BLaER1 treated with 17β-estradiol and CSF1 and Interleukin-3, amounts not matched to agents 10 nM and 100 nM (cell line): ENCODE results near the gene ARID5A.

Experiments used
- H3K27ac ChIP-seq, 11 experiments: shearing (Covaris generic); formaldehyde crosslinking; 2 replicates each; pipeline ENCODE4 v1.8.1; 2022
- H3K27me3 ChIP-seq, 11 experiments: shearing (Covaris generic); formaldehyde crosslinking; 2 replicates each; pipeline ENCODE4 v1.8.1; 2022
- H3K36me3 ChIP-seq, 11 experiments: shearing (Covaris generic); formaldehyde crosslinking; 2 replicates each; pipeline ENCODE4 v1.8.1; 2022
- H3K4me1 ChIP-seq, 10 experiments: shearing (Covaris generic); formaldehyde crosslinking; 2 replicates each; pipeline ENCODE4 v1.8.1; 2022
- H3K4me2 ChIP-seq, 11 experiments: shearing (Covaris generic); formaldehyde crosslinking; 2 replicates each; pipeline ENCODE4 v1.8.1; 2022
- H3K4me3 ChIP-seq, 10 experiments: shearing (Covaris generic); formaldehyde crosslinking; 2 replicates each; pipeline ENCODE4 v1.8.1; 2022
- H3K9ac ChIP-seq, 11 experiments: shearing (Covaris generic); formaldehyde crosslinking; 2 replicates each; pipeline ENCODE4 v1.8.1; 2022
- H3K9me3 ChIP-seq, 11 experiments: shearing (Covaris generic); formaldehyde crosslinking; replicated peaks in 1 of 11; 2 replicates each; pipeline ENCODE4 v1.8.1; 2022
- H4K20me1 ChIP-seq, 11 experiments: shearing (Covaris generic); formaldehyde crosslinking; 2 replicates each; pipeline ENCODE4 v1.8.1; 2022
- Cebpa-rat ChIP-seq, 11 experiments: shearing (Covaris generic); IDR thresholded peaks; 2 replicates each; pipeline ENCODE4 v1.8.1; 2022

ARID5A gene

DNA sequence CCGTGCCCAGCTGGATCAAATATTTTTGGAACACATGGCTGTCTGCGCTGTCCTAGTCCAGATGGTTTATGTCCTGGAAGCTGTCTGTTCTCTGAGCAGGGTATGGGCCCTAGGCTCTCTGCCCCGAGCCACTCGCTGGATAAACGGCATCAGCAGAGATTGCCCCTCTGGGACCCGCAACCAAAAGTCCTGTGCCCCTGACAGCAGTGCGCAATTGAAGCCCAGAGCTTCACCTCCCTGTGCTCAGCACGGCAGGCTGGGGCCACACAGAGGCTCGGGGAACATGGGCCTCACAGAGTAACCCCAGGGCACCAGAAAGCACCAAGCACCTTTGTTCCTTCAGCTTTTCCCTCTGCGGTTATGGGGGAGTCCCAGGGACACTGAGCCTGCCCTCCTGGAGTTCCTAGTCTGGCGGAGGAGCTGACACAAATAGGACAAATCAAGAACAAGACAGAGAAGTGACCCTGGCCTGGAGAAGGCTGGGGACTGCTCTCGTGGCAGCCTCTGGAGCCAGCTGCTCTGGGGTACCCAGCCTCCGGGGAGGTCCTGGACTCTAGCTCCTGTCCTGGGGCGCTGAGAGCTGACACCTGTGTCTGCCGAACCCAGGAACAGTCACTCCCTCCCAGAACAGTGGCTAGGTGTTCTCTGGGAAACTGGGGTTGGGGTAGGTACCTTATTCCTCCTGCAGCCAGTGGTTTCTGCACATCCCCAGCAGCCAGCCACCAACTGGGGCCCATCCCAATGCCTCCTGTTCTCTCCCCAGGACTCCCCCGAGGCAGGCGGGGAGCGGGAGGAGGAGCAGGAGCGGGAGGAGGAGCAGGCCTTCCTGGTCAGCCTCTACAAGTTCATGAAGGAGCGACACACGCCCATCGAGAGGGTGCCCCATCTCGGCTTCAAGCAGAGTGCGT lies 12.3 kb downstream of the ARID5A start:
- H3K36me3 ChIP-seq = peaks cover 77 to 91% (median 88%) of the 10 kb centered on the region in 11 experiments
- no peaks in the 10 kb centered on the region for H3K27me3 ChIP-seq
- peaks cover 99 to 100% (median 100%) of the 10 kb centered on the region in 11 experiments for H4K20me1 ChIP-seq
- H3K4me3 ChIP-seq = no peak overlapping the region
- no peak overlapping the region for H3K27ac ChIP-seq
- H3K4me2 ChIP-seq = no peak overlapping the region
- 0 out of 22 replicates have a peak overlapping the region, but pooled peaks of 1 of the 11 experiments have one; percentile 5 for H3K9ac ChIP-seq
- peaks cover 53 to 68% (median 60%) of the 10 kb centered on the region in 10 experiments for H3K4me1 ChIP-seq
- TF ChIP-seq Cebpa-rat (IDR thresholded peaks at IDR 0.05) = no peak
- peaks cover 0 to 22% (median 4%) of the 10 kb centered on the region in 11 experiments; a peak in 12 of 22 replicates for H3K9me3 ChIP-seq

GRCh38 chr2:96549466-96549785 lies 12.9 kb downstream of the ARID5A start:
- H3K4me2 ChIP-seq = no peak overlapping the region
- H4K20me1 ChIP-seq = peaks cover 94 to 100% (median 98%) of the 10 kb centered on the region in 11 experiments
- H3K9me3 ChIP-seq = peaks cover 0 to 16% (median 0%) of the 10 kb centered on the region in 11 experiments; a peak in 8 of 22 replicates
- no peak overlapping the region for H3K9ac ChIP-seq
- peaks cover 71 to 85% (median 82%) of the 10 kb centered on the region in 11 experiments for H3K36me3 ChIP-seq
- no peak overlapping the region for H3K27ac ChIP-seq
- no peak for TF ChIP-seq Cebpa-rat (IDR thresholded peaks at IDR 0.05)
- peaks cover 59 to 70% (median 65%) of the 10 kb centered on the region in 10 experiments for H3K4me1 ChIP-seq
- no peak overlapping the region for H3K4me3 ChIP-seq
- no peaks in the 10 kb centered on the region for H3K27me3 ChIP-seq

GRCh38 chr2:96549967-96550786 lies 13.6 kb downstream of the ARID5A start:
- Histone ChIP-seq H3K36me3 (peaks cover 64 to 77% (median 74%) of the 10 kb centered on the region in 11 experiments), H3K27ac (no peak overlapping the region), H3K4me2 (peak overlapping the region in 6 of 11 experiments; percentile 60 to 91 (median 87); a peak in 6 of 22 replicates)

DNA sequence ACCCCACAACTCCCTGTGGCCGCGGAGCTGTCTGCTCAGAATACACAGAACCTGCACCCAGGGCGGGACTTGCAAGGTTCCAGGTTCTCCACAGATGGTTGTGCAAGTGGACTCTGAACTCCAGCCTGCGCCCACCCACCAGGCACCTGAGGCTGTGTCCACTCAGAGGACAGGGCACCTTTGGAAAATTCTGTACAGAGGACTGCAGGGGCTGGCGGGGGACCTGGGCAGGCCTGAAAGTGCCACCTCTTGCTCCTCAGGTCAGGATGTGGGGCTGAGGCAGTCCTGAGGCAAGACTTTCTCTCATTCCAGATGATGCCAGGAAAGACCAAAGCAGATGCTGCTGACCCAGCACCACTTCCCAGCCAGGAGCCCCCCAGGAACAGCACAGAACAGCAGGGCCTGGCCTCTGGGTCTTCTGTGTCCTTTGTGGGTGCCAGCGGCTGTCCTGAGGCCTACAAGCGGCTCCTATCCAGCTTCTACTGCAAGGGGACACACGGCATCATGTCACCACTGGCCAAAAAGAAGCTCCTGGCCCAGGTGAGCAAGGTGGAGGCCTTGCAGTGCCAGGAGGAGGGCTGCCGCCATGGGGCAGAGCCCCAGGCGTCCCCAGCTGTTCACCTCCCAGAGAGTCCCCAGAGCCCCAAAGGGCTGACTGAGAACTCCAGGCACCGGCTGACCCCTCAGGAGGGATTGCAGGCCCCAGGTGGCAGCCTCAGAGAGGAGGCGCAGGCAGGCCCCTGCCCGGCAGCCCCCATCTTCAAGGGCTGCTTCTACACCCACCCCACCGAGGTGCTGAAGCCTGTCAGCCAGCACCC lies 14.4 kb downstream of the ARID5A start:
- peak overlapping the region in 9 of 11 experiments; percentile 11 to 58 (median 40); a peak in 11 of 22 replicates for H3K9ac ChIP-seq
- no peaks in the 10 kb centered on the region for H3K27me3 ChIP-seq
- H4K20me1 ChIP-seq = peaks cover 78 to 92% (median 82%) of the 10 kb centered on the region in 11 experiments
- H3K27ac ChIP-seq = no peak overlapping the region
- H3K36me3 ChIP-seq = peaks cover 56 to 70% (median 67%) of the 10 kb centered on the region in 11 experiments
- H3K9me3 ChIP-seq = peaks cover 0 to under 1% (median 0%) of the 10 kb centered on the region in 11 experiments; a peak in 2 of 22 replicates
- no peak for TF ChIP-seq Cebpa-rat (IDR thresholded peaks at IDR 0.05)
- H3K4me2 ChIP-seq = peak overlapping the region in 10 of 11 experiments; percentile 57 to 95 (median 86); a peak in 19 of 22 replicates
- peaks cover 44 to 76% (median 71%) of the 10 kb centered on the region in 10 experiments for H3K4me1 ChIP-seq
- no peak overlapping the region for H3K4me3 ChIP-seq

More at GRCh38 chr2:96549967-96550786, 13.6 kb downstream of the ARID5A start:
- H3K27me3 ChIP-seq = no peaks in the 10 kb centered on the region
- TF ChIP-seq Cebpa-rat (IDR thresholded peaks at IDR 0.05) = no peak
- peaks cover 0 to 9% (median 0%) of the 10 kb centered on the region in 11 experiments; a peak in 3 of 22 replicates for H3K9me3 ChIP-seq
- H3K4me1 ChIP-seq = peaks cover 53 to 74% (median 70%) of the 10 kb centered on the region in 10 experiments
- peak overlapping the region in 1 of 11 experiments; percentile 11; a peak in 1 of 22 replicates for H3K9ac ChIP-seq
- H4K20me1 ChIP-seq = peaks cover 87 to 99% (median 90%) of the 10 kb centered on the region in 11 experiments
- no peak overlapping the region for H3K4me3 ChIP-seq

DNA sequence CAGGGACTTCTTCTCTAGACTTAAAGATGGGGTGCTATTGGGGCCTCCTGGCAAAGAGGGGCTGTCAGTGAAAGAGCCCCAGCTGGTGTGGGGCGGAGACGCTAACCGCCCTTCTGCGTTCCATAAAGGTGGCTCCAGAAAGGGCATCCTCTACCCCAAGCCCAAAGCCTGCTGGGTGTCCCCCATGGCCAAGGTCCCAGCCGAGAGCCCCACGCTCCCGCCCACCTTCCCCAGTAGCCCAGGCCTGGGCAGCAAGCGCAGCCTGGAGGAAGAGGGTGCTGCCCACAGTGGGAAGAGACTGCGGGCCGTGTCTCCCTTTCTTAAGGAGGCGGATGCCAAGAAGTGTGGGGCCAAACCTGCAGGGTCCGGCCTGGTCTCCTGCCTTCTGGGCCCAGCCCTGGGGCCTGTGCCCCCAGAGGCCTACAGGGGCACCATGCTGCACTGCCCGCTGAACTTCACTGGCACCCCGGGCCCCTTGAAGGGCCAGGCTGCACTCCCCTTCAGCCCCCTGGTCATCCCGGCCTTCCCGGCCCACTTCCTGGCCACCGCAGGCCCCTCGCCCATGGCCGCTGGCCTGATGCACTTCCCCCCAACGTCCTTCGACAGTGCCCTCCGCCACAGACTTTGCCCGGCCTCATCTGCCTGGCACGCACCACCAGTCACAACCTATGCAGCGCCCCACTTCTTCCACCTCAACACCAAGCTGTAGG lies 15.2 kb downstream of the ARID5A start:
- Histone ChIP-seq H3K4me2 (peak overlapping the region in 10 of 11 experiments; percentile 57 to 95 (median 86); a peak in 21 of 22 replicates), H3K9ac (peak overlapping the region in 9 of 11 experiments; percentile 21 to 58 (median 42); a peak in 17 of 22 replicates), H3K4me1 (peaks cover 41 to 74% (median 71%) of the 10 kb centered on the region in 10 experiments), H3K9me3 (no peaks in the 10 kb centered on the region), H3K27ac (peak overlapping the region in 1 of 11 experiments; percentile 12; a peak in 1 of 22 replicates), H3K36me3 (peaks cover 52 to 63% (median 59%) of the 10 kb centered on the region in 11 experiments), H3K4me3 (no peak overlapping the region), H3K27me3 (no peaks in the 10 kb centered on the region), H4K20me1 (peaks cover 71 to 85% (median 75%) of the 10 kb centered on the region in 11 experiments)
- TF ChIP-seq Cebpa-rat (IDR thresholded peaks at IDR 0.05) = no peak

- Histone ChIP-seq H3K9ac (peak overlapping the region; percentile 2 to 58 (median 44); a peak in 18 of 22 replicates), H3K36me3 (peaks cover 45 to 55% (median 51%) of the 10 kb centered on the region in 11 experiments), H3K4me3 (no peak overlapping the region; a peak in 1 of 20 replicates), H3K4me2 (peak overlapping the region; percentile 2 to 95 (median 86); a peak in 21 of 22 replicates), H3K4me1 (peaks cover 37 to 71% (median 66%) of the 10 kb centered on the region in 10 experiments), H4K20me1 (peaks cover 63 to 77% (median 67%) of the 10 kb centered on the region in 11 experiments), H3K27ac (peak overlapping the region in 2 of 11 experiments; percentile 12 to 37; a peak in 3 of 22 replicates), H3K9me3 (no peaks in the 10 kb centered on the region), H3K27me3 (no peaks in the 10 kb centered on the region)
- no peak for TF ChIP-seq Cebpa-rat (IDR thresholded peaks at IDR 0.05)
Observed at GRCh38 chr2:96552315-96553175, 16.0 kb downstream of the ARID5A start.
